GM18507 (cell line): Measurements from ENCODE around the gene MTREX.

Experiments used
- DNase-seq: peaks from one replicate; pipeline ENCODE4 v3.0.0; 2011; ENCODE audit warnings: low read depth; ENCODE audit not compliant: insufficient read length; ENCODE audit errors: extremely low spot score
- FAIRE-seq: peaks from 2 replicates; lab custom pipeline; 2011; peaks lifted over from hg19 to GRCh38; lab: Jason Lieb, UNC

The MTREX gene

DNA sequence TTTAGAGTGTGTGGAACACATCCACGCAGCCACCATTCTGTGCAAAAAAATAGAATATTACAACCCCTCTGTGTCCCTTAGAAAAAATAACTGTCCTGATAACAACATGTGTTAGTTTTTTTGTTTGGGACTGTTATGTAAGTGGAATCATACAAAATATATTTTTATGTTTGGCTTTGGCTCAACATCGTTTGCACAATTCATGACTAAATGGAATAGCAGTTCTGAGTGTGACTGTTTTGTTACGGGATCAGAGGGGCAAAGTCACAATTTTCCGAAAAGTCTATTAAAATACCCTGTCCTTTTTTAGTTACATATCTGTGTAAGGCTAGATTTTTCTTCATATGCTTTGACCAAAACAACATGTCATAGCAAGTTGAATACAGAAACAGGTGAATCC, 12.8 kb downstream of the MTREX start:
- FAIRE-seq: no peak
- no peak for DNase-seq

- DNase-seq (no peak), FAIRE-seq (no peak)
These were observed 16.2 kb downstream of the MTREX start for GRCh38 chr5:55324006-55324405.

- DNase-seq (no peak), FAIRE-seq (peak; percentile 91)
These were observed 17.1 kb downstream of the MTREX start for GRCh38 chr5:55324815-55325418.

- DNase-seq (no peak), FAIRE-seq (no peak)
These were observed 17.8 kb downstream of the MTREX start for GRCh38 chr5:55325621-55326020.

GRCh38 chr5:55327281-55327680, 19.5 kb downstream of the MTREX start:
- DNase-seq (no peak), FAIRE-seq (no peak)

GRCh38 chr5:55331321-55331720, 23.5 kb downstream of the MTREX start:
- DNase-seq (no peak), FAIRE-seq (no peak)

GRCh38 chr5:55333017-55333416, 25.2 kb downstream of the MTREX start:
- no peak for FAIRE-seq
- no peak for DNase-seq

DNA sequence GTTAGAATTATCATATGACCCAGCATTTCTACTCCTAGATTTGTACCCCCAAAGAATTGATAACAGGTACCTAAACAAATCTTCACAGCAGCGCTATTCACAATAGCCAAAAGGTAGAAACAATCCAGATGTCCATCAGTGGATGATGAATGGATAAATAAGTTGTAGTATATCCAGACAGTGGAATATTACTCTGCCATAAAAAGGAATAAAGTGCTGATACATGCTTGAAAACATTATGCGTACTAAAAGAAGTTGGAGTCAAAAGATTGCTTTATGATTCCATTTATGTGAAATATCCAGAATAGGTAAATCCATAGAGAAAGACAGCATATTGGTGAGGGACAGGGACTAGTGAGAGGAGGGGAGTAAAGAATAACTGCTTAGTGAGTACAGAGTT, 26.0 kb downstream of the MTREX start:
- no peak for DNase-seq
- no peak for FAIRE-seq

DNA sequence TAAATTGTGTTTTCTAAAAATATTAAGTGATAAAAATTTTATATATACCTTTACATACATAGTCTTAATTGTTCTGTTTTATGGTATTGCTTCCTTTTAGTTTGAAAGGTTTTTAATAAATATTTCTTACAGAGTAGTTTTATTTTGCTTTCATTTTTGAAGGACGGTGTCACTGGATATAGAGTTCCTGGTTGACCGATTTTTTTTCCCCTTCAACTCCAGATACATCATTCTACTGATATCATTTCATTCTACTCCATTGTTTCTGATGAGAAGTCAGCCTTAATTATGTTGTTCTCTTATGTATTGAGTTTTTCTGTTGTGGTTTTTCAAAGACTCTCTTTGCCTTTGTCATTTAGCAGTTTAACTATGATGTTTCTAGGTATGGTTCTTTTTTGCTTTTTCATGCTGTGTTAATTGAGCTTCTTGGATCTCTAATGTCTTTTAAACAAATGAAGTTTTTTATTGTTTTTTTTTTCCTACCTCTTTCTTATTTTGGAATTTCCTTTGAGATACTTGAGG, 30.4 kb downstream of the MTREX start:
- DNase-seq: no peak
- no peak for FAIRE-seq

- no peak for DNase-seq
- FAIRE-seq: peak; percentile 77
These were observed 31.0 kb downstream of the MTREX start for GRCh38 chr5:55338810-55339243.

DNA sequence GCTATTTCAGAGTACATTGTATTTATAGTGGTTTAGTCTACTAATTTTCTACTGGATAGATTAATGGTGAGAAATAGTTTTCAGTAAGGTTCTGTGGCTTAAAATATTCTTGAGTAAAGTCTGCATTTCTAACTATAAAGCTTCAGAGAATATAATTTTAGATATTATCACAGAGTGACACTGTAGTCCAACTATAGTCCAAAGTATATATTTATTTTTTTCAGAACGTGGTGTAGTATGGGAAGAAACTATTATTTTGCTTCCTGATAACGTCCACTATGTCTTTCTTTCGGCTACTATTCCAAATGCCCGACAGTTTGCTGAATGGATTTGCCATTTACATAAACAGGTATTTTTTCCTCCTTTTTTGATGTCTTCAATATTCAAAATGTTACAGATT, 35.3 kb downstream of the MTREX start:
- DNase-seq (no peak), FAIRE-seq (no peak)

- FAIRE-seq (no peak), DNase-seq (no peak)
These were observed 35.8 kb downstream of the MTREX start for GRCh38 chr5:55343609-55344008.

DNA sequence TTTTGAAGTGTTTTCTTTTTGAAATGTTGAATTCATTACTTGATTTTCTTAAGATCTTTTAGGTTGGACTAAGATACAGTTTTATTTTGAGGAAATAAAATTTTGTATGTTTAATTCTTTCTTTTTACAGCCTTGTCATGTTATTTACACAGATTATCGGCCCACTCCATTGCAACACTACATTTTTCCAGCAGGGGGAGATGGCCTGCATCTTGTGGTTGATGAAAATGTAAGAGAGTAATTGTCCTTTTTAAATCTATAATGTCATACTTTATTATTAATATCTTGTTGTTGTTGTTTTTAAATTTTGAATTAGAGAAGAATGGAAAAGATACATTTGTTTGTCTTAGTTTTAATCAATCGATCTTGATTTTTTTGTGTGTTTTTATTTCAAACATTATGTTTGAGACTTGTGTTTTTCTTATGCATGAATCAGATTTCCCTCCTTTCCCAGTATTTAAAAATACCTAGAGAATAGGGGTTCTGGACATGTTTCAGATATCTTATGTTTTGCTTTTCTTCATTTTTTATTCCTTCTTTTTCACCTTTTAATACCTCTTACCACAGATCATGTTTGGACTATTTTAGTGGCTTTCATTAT, 36.7 kb downstream of the MTREX start:
- no peak for DNase-seq
- peak; percentile 62 for FAIRE-seq

DNA sequence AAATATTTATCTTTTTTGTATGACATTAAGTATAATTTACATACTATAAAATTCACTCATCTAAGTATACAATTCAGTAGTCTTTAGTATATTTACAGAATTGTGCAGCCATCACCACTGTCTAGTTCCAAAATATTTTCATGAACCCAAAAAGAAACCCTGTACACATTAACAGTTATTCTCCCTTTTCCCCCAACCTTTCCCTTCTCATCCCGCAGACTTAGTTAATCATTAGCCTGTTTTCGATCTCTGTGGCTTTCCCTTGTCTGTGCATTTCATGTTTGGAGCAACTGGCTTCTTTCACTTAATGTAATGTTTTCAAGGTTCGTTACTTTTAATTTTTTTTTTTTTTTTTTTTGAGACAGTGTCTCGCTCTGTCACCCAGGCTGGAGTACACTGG, 37.5 kb downstream of the MTREX start:
- FAIRE-seq (no peak), DNase-seq (no peak)

- no peak for DNase-seq
- no peak for FAIRE-seq
These were observed 40.0 kb downstream of the MTREX start for GRCh38 chr5:55347786-55348185.

DNA sequence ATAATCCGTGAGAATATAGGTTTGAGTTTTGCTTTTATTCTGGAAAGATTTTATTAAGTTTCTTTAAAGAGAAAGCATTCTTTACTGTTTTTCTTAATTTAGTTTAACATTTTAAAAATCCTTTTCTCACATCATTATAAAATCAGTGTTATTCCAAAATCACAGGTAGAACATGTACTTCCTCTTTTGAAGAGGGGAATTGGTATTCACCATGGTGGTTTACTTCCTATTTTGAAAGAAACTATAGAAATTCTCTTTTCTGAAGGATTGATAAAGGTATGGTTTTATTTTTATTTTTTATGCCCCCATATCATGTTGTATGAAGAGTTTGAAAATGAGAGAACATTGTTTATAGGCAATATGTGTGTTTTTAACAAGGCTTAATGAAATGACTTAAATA, 43.0 kb downstream of the MTREX start:
- DNase-seq (no peak), FAIRE-seq (no peak)

GRCh38 chr5:55356896-55357295, 49.1 kb downstream of the MTREX start:
- FAIRE-seq (no peak), DNase-seq (no peak)

DNA sequence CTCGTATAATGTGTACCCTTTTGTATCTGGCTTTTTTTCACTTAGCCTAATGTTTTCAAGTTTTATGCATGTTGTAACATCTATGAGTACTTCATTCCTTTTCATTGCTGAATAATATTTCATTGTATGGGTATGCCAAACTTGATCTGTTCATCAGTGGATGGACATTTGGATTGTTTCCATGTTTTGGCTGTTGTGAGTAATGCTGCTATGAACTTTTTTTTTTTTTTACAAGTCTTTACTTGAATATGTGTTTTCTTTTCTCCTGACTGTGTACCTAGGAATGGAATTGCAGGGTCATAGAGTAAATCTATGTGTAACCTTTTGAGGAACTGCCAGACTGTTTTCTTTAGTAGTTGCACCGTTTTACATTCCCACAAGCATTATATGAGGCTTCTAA, 52.4 kb downstream of the MTREX start:
- FAIRE-seq (no peak), DNase-seq (no peak)

DNA sequence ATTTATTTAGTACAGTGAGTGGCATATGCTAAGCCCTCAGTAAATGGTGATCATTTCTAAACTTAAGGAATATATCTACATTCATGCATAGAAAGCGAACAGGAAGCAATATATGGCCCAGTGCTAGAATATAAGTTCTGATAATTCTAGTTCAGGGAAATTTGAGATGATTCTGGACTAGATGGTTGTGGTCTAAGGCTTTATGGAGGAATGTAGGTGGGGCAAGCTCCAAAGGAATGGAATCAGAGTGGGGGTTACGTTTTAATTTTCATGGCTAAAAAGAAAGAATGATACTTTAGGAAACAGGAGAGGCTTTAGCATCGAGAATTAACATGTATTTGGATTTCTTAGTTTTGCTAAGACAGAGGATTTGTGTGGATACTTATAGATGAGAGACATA, 56.1 kb downstream of the MTREX start:
- no peak for DNase-seq
- FAIRE-seq: no peak

DNA sequence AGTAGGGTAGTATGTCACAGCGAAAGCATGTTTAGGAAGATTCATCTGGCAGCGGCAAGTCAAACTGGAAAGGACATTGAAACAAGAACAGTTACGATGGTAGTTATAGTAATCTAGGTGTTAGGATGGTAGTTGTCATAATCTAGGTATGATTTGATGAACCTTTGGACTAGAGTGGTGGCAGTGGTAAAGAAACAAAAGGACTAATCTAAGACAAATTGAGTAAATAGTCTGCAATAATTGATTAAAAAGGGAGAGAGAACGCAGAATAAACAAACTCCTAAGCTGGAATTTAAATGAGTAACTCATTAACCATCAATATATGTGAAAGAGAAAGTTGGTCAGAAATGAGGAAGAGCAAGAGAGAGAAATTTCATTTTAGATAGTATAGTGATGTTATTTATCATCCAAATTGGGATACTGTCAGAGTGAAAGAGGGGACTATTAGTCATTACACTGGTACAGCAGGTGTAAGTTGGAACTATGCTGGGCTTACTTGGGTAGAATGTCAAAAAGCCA, 56.8 kb downstream of the MTREX start:
- FAIRE-seq: peak; percentile 69
- no peak for DNase-seq

DNA sequence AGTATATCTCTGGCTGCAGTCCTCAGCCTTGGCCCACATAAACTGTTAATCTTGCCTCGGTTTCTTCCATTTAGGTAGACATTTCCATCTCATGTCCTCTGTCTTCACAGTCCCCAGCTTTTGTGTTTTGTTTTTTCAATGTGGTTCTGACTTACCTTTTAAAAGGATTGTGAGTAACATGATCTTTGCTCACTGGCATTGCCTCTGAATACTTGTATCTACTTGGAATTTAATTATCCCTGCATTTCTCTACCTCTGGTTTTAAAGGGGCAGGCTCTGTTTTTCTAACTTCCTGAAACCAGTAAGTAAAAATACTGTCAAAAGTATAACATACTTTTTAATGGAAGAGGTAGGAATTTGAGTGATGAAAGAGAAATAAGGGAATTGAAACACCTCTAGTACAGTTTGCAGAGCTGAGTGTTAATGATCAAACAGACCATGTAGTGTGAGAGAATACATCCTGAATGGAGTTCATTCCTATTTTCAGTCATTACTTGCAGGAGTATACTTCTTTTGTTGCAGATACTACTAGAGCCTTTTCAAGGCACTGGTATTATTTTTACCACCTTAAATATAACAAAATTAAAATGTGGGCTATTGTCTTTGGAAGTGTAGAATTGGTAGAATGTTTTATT, 62.6 kb downstream of the MTREX start:
- FAIRE-seq: no peak
- DNase-seq: no peak
